Measurements from ENCODE around the gene PPP5C.

The PPP5C gene

GRCh38 chr19:46384396-46384795 lies 37.5 kb downstream of the PPP5C start:
- in situ Hi-C loops (cut with MboI; ENCODE audit: low sequenced_read_pairs) = no loop called here

DNA sequence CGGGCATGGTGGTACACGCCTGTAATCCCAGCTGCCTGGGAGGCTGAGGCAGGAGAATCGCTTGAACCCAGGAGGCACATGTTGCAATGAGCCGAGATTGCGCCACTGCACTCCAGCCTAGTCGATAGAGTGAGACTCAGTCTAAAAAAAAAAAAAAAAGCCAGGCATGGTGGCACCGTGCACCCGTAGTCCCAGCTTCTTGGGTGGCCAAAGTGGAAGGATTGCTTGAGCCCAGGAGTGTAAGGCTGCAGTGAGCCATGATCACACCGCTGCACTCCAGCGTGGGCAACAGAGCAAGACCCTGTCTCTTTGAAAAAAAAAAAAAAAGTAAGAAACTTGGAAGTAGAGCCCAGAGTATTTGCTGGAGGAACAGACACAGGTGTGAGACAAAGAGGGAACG lies 38.7 kb downstream of the PPP5C start:
- in situ Hi-C loops (cut with MboI; ENCODE audit: low sequenced_read_pairs) = no loop called here

DNA sequence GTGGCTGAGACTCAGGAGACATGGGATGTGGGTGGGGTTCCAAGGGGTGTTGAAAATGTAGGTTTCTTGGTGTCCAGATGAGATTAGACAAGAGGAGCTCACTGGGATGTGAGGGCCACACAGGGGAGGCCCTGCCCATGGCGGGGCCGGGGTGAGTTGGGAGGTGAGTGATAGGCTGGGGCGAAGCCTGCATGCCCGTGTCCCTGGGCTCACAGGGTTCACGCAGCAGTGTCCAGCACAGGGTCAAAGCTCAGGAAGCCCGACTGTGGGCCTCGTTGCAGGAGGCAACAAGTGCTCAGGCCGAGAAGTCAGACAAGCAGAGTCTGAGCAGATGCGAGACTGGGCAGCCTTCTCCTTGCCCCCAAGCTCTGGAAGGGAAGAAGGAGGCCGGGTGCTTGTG lies 39.3 kb downstream of the PPP5C start:
- in situ Hi-C loops (cut with MboI; ENCODE audit: low sequenced_read_pairs) = no loop called here

DNA sequence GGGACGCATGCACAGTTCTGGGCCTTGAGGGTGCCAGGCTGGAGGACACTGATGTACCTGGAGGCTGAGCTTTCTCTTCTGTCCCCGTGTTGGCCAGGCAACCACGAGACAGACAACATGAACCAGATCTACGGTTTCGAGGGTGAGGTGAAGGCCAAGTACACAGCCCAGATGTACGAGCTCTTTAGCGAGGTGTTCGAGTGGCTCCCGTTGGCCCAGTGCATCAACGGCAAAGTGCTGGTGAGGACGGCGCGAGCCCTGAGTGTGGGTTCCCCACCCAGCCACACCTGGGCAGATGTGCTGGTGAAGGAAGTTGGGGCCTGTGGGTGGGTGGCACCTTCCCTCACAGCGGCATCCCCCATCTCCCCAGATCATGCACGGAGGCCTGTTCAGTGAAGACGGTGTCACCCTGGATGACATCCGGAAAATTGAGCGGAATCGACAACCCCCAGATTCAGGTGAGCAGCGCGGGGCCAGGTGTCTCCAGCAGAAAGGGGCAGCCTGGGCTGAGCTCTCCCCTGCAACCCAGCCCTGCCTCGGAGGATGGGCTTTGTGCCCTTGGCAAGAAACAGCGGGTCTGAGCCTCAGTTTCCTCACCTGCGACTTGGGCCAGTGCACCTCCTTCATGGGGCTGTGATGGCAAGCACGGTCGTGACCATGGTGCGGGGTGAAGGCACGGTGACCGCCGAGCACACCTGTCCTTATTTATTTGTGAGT lies 40.3 kb downstream of the PPP5C start:
- in situ Hi-C loops (cut with MboI; ENCODE audit: low sequenced_read_pairs) = no loop called here

GRCh38 chr19:46387713-46388130 lies 40.8 kb downstream of the PPP5C start:
- in situ Hi-C loops (cut with MboI; ENCODE audit: low sequenced_read_pairs) = no loop called here

GRCh38 chr19:46388311-46389095 lies 41.6 kb downstream of the PPP5C start:
- in situ Hi-C loops (cut with MboI; ENCODE audit: low sequenced_read_pairs) = no loop called here

- in situ Hi-C loops (cut with MboI; ENCODE audit: low sequenced_read_pairs) = loop anchor here (10.0 kb wide), 1 partner anchor 95 kb away; no protein-coding TSS in a partner anchor
These were observed 43.4 kb downstream of the PPP5C start for GRCh38 chr19:46390121-46390858.

- in situ Hi-C loops (cut with MboI; ENCODE audit: low sequenced_read_pairs) = loop anchor here (10.0 kb wide), 1 partner anchor 94 kb away; no protein-coding TSS in a partner anchor
These were observed 44.0 kb downstream of the PPP5C start for GRCh38 chr19:46390866-46391265.

DNA sequence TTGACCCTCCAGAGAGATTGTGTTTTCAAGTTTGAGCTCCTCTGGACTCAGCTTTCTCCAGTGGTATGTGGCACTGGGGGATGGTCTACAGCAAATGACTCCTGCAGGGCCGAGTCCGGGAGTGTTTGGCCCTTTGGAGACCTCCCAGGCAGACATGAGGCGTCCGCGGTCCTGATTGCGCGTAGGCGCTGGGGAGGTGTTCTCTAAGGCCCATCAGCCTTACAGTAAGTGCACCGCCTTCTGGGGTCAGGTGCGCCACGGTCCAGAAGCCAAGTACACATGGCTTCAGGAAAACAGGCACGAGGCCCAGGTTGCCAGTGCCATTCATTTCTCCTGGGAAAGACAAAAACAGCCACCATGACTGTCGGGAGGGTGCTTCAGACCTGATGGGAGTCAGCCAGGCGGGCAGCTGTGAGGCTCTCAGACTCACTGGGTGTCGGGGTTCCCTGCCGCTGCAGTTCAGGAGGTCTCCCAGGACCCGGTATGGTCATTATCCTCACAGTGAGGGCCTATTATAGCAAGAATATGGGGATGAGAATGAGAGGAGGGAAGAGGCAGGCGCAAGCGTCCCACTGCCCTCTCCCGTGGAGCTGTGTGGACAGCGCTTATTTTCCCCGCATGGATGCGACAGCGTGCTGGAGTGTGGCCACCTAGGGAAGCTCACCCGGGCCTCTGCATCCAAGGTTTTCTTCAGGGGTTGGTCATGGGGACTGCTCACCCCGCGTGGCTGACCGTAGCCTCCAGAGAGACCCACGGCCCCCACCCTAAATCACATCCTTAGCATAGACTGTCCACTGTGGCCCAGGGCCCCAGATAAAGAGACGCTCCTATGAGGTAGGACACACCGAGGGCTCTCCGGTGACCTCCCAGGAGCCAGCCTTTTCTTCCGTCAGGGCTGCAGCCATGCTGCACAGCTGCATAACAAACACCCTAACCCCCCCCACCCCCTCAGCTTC lies 44.7 kb downstream of the PPP5C start:
- in situ Hi-C loops (cut with MboI; ENCODE audit: low sequenced_read_pairs) = loop anchor here (10.0 kb wide), 1 partner anchor 93 kb away; no protein-coding TSS in a partner anchor

DNA sequence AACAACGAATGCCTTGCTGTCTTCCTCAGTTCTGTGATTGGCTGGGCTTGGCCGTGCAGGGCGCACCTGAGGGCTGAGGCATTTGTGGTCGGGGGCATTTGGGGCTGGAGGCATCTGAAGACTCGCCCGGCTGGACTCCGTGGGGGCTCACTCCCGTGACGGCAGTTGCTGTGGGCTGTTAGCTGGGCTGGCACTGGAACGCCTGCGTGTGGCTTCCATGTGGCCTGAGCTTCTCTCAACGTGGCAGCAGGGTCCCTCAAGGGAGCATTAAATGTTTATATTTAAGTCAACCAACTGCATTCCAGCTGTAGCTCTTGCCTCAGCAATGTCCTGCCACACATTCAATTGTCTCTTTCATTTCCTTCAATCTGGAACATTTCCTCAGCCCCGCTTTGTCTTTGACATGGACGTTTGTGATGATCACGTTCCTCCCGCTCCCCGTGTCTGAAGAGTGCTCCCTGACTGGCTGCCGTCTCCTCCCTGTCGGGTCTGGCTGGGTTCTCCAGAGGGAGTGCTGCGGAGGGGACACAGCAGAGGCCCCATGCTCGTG lies 45.4 kb downstream of the PPP5C start:
- in situ Hi-C loops (cut with MboI; ENCODE audit: low sequenced_read_pairs) = loop anchor here (10.0 kb wide), 1 partner anchor 92 kb away; no protein-coding TSS in a partner anchor

- in situ Hi-C loops (cut with MboI; ENCODE audit: low sequenced_read_pairs) = loop anchor here (10.0 kb wide), 1 partner anchor 92 kb away; no protein-coding TSS in a partner anchor
These were observed 46.0 kb downstream of the PPP5C start for GRCh38 chr19:46392837-46393236.

GRCh38 chr19:46393456-46394401 lies 46.8 kb downstream of the PPP5C start:
- in situ Hi-C loops (cut with MboI; ENCODE audit: low sequenced_read_pairs) = loop anchor here (10.0 kb wide), 1 partner anchor 91 kb away; no protein-coding TSS in a partner anchor

DNA sequence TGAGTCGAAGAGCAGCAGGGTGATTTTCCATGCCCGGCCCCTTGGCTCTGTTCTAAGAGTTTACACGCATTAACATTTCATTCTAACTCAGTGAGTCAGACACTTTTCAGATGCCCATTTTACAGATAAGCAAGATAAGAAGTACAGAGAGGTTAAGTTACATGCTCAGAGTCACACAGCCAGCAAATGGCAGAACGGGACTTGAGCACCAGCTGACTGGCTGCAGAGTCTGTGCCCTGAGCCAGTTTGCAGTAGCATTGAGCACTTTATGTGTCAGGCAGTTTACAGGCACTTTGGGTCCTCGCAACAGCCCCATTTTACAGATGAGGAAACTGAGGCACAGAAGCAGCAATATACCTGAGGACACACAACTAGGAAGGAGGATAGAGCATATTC lies 47.5 kb downstream of the PPP5C start:
- in situ Hi-C loops (cut with MboI; ENCODE audit: low sequenced_read_pairs) = loop anchor here (10.0 kb wide), 1 partner anchor 90 kb away; no protein-coding TSS in a partner anchor

GRCh38 chr19:46397801-46398479 lies 51.1 kb downstream of the PPP5C start:
- in situ Hi-C loops (cut with MboI; ENCODE audit: low sequenced_read_pairs) = loop anchor here (10.0 kb wide), 1 partner anchor 87 kb away; no protein-coding TSS in a partner anchor

GRCh38 chr19:46402725-46403124 lies 55.8 kb downstream of the PPP5C start:
- in situ Hi-C loops (cut with MboI; ENCODE audit: low sequenced_read_pairs) = no loop called here

DNA sequence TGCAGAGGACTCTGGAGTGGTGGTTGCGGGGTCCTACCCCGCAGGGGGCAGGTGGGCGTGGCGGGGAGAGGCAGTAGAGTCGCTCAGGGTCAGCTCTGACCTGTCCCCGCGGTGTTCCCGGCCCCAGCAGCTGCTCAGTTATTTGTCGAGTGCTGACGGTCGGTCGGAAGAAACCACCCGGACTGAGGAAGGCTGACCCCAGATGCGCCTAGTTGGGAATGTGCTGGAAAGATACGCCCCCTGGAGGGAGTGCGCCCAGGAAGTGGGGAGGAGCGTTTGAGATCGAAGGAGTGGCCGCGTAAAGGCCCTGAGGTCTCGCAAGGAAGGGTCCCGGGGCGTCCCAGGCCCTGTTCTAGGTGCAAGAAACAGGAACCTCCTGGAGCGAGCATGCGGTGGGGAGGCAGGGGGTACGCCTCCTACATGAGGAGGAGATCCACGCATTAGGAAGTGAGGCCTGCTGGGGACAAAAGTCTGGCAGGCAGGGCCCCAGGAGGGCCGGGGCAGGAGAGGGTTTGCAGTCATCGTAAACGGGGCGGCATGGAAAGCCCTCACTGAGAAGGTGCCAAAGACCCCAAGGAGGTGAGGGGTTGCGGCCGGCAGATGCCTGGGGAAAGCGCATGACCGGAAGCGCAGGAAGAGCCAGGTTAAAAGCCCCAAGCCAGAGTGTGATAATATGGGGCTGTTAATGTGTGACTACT lies 57.3 kb downstream of the PPP5C start:
- in situ Hi-C loops (cut with MboI; ENCODE audit: low sequenced_read_pairs) = no loop called here

- in situ Hi-C loops (cut with MboI; ENCODE audit: low sequenced_read_pairs) = no loop called here
These were observed 58.0 kb downstream of the PPP5C start for GRCh38 chr19:46404753-46405468.
